Smooth muscle cell (in vitro differentiated cells): Measurements from ENCODE around the gene THADA. TPM values are rescaled to one million over a fixed set of nuclear protein-coding genes. Genes with fewer than 3 reads are reported as not detected.

Experiments
- DNase-seq: peaks from one replicate; lab custom pipeline; 2025; ENCODE audit not compliant: unreplicated experiment; lab: John Stamatoyannopoulos, UW
- H2AFZ ChIP-seq: fragments of 200-600 bp; sonication (generic); 2 replicates; pipeline ENCODE4 v1.6.0; 2016; ENCODE audit warnings: antibody characterized with exemption, low read depth, mild to moderate bottlenecking
- H3F3A ChIP-seq: fragments of 200-600 bp; sonication (generic); 2 replicates; pipeline ENCODE4 v1.6.0; 2017; ENCODE audit warnings: antibody characterized with exemption, low read depth
- H3K27ac ChIP-seq: fragments of 200-600 bp; sonication (generic); 2 replicates; pipeline ENCODE4 v1.5.1; 2016; ENCODE audit warnings: low read depth, mild to moderate bottlenecking
- H3K27me3 ChIP-seq: fragments of 200-600 bp; sonication (generic); 2 replicates; pipeline ENCODE4 v1.6.1; 2016; ENCODE audit warnings: low read depth, mild to moderate bottlenecking
- H3K36me3 ChIP-seq: fragments of 200-600 bp; sonication (generic); 2 replicates; pipeline ENCODE4 v1.5.1; 2016; ENCODE audit warnings: low read depth
- H3K4me1 ChIP-seq: fragments of 200-600 bp; sonication (generic); 2 replicates; pipeline ENCODE4 v1.5.1; 2016; ENCODE audit warnings: low read depth
- H3K4me2 ChIP-seq: fragments of 200-600 bp; sonication (generic); 2 replicates; pipeline ENCODE4 v1.6.0; 2016; ENCODE audit warnings: mild to moderate bottlenecking
- H3K4me3 ChIP-seq: fragments of 200-600 bp; sonication (generic); 2 replicates; pipeline ENCODE4 v1.5.1; 2016; ENCODE audit warnings: mild to moderate bottlenecking
- H3K79me2 ChIP-seq: fragments of 200-600 bp; sonication (generic); 2 replicates; pipeline ENCODE4 v1.6.0; 2016; ENCODE audit warnings: low read depth, mild to moderate bottlenecking
- H3K9ac ChIP-seq: fragments of 200-600 bp; sonication (generic); 2 replicates; pipeline ENCODE4 v1.6.0; 2016; ENCODE audit warnings: low read depth
- H3K9me3 ChIP-seq: fragments of 200-600 bp; sonication (generic); replicated peaks from 2 replicates; pipeline ENCODE4 v1.5.1; 2016; ENCODE audit warnings: low read depth
- H4K20me1 ChIP-seq: fragments of 200-600 bp; sonication (generic); 2 replicates; pipeline ENCODE4 v1.6.0; 2016; ENCODE audit warnings: low read depth
- WGBS: methylation state at CpG from one replicate; pipeline ENCODE4 v1.1.7; 2016; ENCODE audit warnings: low lambda C conversion rate; 5-methylcytosine and 5-hydroxymethylcytosine counted together
- polyA plus RNA-seq: library from polyadenylated mRNA; unstranded; fragments of >200 nt; fragmentation: Nextera tagmentation; extraction: Ambion mirVana; gene quantifications from 2 replicates; pipeline ENCODE4 v1.2.1, GENCODE V29; 2016
- total RNA-seq: library from RNA; depleted of rRNA; stranded (reverse); fragments of >200 nt; gene quantifications from 2 replicates; pipeline ENCODE4 v1.2.3, GENCODE V29; 2014
- TF ChIP-seq, protein P1 (sequence below): fragments of 200-600 bp; sonication (generic); IDR thresholded peaks from 2 replicates; pipeline ENCODE4 v1.5.1; 2017; ENCODE audit warnings: borderline replicate concordance, mild to moderate bottlenecking, antibody characterized with exemption; ENCODE audit not compliant: insufficient read depth, poor library complexity, severe bottlenecking

THADA gene
- total and polyA plus RNA-seq, 2 experiments from 2014 or later = 11.3 to 20.9 TPM

DNA sequence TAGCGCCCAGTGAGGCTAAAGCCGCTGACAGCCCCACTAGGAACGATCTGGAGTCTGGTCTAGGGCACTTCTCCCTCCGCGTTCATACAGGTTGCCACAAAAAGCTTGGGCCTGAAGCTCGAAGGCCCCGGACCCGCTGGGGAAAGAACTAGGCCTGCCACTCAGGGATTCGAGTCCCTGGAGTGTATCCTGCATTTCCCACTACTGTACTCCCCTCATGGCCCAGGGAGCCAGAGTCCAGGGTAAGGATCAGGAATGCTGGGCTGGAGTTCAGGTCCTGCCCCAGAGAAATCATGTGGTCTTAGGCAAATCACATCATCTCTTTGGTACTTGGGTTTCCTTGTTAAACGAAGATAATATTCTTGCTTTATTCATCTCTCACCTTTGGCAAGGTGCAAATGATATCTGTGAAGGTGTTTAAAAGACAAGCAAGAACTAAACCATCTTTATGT lies 368.0 kb downstream of the THADA start:
- Histone ChIP-seq H3K27me3 (no peaks in the 10 kb centered on the region), H2AFZ (no peak overlapping the region), H3F3A (peaks cover 9% of the 10 kb centered on the region), H3K9ac (no peak overlapping the region), H3K4me3 (peak overlapping the region; percentile 89), H3K4me2 (peak overlapping the region; percentile 97), H3K36me3 (no peaks in the 10 kb centered on the region), H3K79me2 (peaks cover 32% of the 10 kb centered on the region), H3K27ac (peak overlapping the region; percentile 96), H3K4me1 (peaks cover 18% of the 10 kb centered on the region), H4K20me1 (peaks cover 25% of the 10 kb centered on the region), H3K9me3 (no peaks in the 10 kb centered on the region)
- no peak for DNase-seq
- 21% methylated on average over 10 of the region's 10 CpGs for WGBS
- TF ChIP-seq, protein P1, sequence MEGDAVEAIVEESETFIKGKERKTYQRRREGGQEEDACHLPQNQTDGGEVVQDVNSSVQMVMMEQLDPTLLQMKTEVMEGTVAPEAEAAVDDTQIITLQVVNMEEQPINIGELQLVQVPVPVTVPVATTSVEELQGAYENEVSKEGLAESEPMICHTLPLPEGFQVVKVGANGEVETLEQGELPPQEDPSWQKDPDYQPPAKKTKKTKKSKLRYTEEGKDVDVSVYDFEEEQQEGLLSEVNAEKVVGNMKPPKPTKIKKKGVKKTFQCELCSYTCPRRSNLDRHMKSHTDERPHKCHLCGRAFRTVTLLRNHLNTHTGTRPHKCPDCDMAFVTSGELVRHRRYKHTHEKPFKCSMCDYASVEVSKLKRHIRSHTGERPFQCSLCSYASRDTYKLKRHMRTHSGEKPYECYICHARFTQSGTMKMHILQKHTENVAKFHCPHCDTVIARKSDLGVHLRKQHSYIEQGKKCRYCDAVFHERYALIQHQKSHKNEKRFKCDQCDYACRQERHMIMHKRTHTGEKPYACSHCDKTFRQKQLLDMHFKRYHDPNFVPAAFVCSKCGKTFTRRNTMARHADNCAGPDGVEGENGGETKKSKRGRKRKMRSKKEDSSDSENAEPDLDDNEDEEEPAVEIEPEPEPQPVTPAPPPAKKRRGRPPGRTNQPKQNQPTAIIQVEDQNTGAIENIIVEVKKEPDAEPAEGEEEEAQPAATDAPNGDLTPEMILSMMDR = no peak

DNA sequence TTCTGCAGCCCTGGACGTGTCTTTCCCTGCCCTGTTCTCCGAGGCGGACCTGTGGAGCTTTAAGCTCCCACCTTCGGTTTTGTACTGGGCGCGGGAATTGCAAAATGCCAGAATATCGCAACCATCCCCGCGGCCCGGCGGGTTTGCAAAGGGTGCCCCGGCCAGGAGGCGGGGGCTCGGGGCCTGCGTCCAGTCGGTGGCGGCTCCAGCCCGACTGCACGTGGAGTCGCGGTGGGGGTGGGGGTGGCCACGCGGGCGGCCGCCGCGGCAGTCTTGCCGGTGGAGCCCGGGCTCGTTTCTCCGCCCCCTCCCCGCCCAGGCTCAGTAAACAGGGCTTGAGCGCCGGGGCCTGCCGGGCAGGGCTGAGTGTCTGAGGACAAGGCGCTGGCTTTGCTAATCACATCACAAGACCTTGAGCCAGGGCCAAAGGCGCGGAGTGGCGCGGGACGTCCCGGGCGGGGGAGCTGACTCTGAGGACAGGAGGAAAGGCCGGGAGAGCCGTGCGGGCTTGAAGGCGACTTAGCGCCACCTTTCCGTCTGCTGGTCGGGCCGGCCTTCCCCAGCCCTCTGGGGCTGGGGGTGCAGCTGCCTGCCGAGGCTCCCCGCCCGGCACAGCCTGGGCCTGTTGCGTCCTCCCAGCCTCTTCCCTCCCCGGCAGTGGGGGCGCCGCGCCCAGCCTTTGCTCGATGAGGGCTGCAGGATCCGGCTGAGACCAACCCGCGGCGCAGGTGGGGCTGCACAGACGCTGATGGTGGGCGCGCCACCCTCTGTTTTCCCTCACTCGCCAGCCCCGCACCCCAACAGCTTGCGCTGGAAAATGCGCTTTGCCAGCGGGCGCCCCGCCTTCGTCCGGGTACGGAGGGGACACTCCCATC lies 368.6 kb downstream of the THADA start:
- H2AFZ ChIP-seq = peak overlapping the region; percentile 86
- peaks cover 25% of the 10 kb centered on the region for H4K20me1 ChIP-seq
- H3K36me3 ChIP-seq = no peaks in the 10 kb centered on the region
- H3K9ac ChIP-seq = peak overlapping the region; percentile 53
- peaks cover 25% of the 10 kb centered on the region for H3K4me1 ChIP-seq
- H3F3A ChIP-seq = peaks cover 15% of the 10 kb centered on the region
- TF ChIP-seq, protein P1 = peak; percentile 30
- peak overlapping the region; percentile 89 for H3K4me3 ChIP-seq
- H3K9me3 ChIP-seq = no peaks in the 10 kb centered on the region
- H3K4me2 ChIP-seq = peak overlapping the region; percentile 97
- H3K27me3 ChIP-seq = no peaks in the 10 kb centered on the region
- H3K79me2 ChIP-seq = peaks cover 36% of the 10 kb centered on the region
- peak; percentile 87 for DNase-seq
- peak overlapping the region; percentile 96 for H3K27ac ChIP-seq
- under 1% methylated on average over 68 of the region's 77 CpGs for WGBS

DNA sequence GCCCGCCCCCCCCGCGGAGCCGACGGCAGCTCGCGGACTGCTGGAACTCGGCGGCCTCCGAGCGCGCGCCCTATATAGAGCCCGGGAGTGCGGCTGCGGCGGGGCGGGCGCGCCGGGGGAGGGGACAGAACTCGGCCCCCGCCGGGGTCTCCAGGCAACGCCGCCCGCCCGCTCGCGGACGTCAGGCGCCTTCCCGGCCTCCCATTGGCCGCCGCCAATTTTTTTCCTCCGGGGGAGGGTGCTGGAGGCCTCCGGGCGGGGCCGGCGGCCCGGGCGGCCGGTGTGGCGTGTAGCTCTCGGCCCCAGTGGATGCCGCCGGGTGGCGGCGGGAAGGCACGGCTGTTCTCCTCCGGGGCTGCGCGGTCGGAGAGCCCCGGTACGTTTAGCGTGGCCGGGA lies 369.3 kb downstream of the THADA start, which contains the start of gene ZFP36L2:
ZFP36L2 (minus strand) TSS at position 49 of the 397 bp plus-strand sequence. CDS start 291 bp downstream, outside the sequence.
- peak within 1 kb of the TSS; percentile 86 for H2AFZ ChIP-seq
- peaks cover 31% of the 10 kb centered on the region for H3K4me1 ChIP-seq

More for the DNA sequence above, 369.3 kb downstream of the THADA start, which contains the start of gene ZFP36L2:
- Histone ChIP-seq H3K9ac (peak within 1 kb of the TSS; percentile 94), H3K27me3 (no peaks in the 10 kb centered on the region), H3K79me2 (peaks cover 36% of the 10 kb centered on the region), H3K4me3 (peak within 1 kb of the TSS; percentile 89), H3K9me3 (no peaks in the 10 kb centered on the region), H3K4me2 (peak within 1 kb of the TSS; percentile 97), H3F3A (peaks cover 20% of the 10 kb centered on the region), H3K27ac (peak within 1 kb of the TSS; percentile 96), H3K36me3 (no peaks in the 10 kb centered on the region), H4K20me1 (peaks cover 25% of the 10 kb centered on the region)
- TF ChIP-seq, protein P1 = no peak
- under 1% methylated on average over 25 of the region's 58 CpGs for WGBS
- peak; percentile 87 for DNase-seq
